GM13977 (cell line): ENCODE measurements around the gene NRXN2.

ENCODE experiments used
- DNase-seq: peaks from one replicate; pipeline ENCODE4 v3.0.0; 2012; ENCODE audit warnings: low spot score
- CTCF ChIP-seq: IDR thresholded peaks from 2 replicates; pipeline ENCODE4 v1.5.1; 2012; ENCODE audit warnings: mild to moderate bottlenecking, control low read depth; ENCODE audit not compliant: insufficient read depth; ENCODE audit errors: extremely low read depth, missing control alignments
- in situ Hi-C: fragments of 300-500 bp; cut with MboI; formaldehyde crosslinking; loops from one replicate; pipeline ENCODE4 v1.12.0; 2022; ENCODE audit warnings: low sequenced_read_pairs, low pct_unique_long_range_greater_than_20kb, mixed read lengths, inconsistent platforms; ENCODE audit not compliant: unreplicated experiment

Gene NRXN2

GRCh38 chr11:64559351-64560138, 163.5 kb downstream of the NRXN2 start:
- in situ Hi-C loops = no loop called here
- DNase-seq = no peak
- no peak for TF ChIP-seq CTCF

- no peak for TF ChIP-seq CTCF
- DNase-seq = no peak
These were observed 164.1 kb downstream of the NRXN2 start for GRCh38 chr11:64558869-64559268.

GRCh38 chr11:64558065-64558745, 164.8 kb downstream of the NRXN2 start:
- no peak for TF ChIP-seq CTCF
- in situ Hi-C loops = no loop called here
- DNase-seq = no peak

More at GRCh38 chr11:64558869-64559268, 164.1 kb downstream of the NRXN2 start:
- in situ Hi-C loops = no loop called here

- in situ Hi-C loops = no loop called here
- TF ChIP-seq CTCF = no peak
- DNase-seq = no peak
These were observed 166.2 kb downstream of the NRXN2 start for GRCh38 chr11:64556721-64557250.
